ENCODE results near the gene NRIP3.
"Not testable (repeated sequence)": the region's sequence is repeated elsewhere in the genome, so short reads cannot be mapped to it uniquely, and the experiment has no call there.

The NRIP3 gene

DNA sequence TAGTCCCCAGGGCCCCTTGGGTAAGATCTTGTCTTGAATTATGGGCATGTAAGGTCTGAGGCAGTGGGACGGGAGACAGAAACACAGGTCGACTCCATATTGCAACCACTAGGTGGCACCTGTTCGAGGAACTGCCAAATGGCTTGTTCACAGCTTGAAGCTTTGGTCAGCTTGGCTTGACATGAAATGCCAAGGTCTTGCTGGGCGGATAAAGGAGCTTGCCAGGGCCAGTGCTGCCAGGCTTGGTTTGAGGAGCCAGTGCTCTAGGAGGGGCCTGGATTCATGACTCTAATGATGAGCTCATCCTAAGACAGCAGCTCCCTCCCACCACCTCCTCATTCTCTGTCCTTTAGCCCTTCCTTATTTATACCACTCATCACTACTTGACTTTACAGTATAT, 11.9 kb upstream of the NRIP3 start:
- DNase-seq: peak; percentile 51

DNA sequence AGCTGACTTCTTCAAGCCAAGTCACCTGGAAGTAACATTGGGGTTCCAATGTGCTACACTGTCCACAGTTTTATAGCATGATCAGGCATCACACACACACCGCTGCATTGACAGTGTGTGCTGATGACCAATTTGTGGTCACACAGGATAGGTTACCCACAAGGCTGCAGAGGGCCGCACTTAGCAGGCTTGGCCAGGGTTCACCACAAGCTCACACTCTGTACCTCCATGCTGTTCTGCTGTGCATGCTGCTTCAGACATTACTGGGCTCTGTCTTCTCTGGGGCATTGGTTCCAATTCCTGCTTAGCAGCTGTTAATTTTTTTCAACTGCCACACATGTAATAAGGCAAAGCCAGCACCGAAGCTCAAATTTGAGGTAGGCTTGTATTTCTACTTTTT, 11.0 kb upstream of the NRIP3 start:
- no peak for DNase-seq

DNA sequence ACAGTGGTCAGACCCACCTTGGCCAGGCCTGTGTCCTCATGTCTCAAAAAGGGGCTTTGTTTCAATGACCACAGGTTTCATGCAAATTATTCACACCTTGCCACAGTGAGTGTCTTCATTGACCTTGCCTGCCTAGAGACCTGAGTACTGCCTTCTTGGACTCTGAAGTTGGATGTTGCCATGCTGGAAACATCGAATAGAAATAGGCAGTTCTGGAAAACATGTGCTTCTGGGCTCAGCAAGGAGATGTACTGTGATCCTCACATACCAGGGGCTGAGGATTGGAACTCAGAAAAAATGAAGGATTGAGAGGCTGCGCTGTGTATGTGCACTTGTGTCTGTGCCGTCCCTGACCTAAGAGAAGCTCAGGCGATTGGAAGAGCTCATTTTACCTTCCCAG, 9.6 kb upstream of the NRIP3 start:
- no peak for DNase-seq

DNA sequence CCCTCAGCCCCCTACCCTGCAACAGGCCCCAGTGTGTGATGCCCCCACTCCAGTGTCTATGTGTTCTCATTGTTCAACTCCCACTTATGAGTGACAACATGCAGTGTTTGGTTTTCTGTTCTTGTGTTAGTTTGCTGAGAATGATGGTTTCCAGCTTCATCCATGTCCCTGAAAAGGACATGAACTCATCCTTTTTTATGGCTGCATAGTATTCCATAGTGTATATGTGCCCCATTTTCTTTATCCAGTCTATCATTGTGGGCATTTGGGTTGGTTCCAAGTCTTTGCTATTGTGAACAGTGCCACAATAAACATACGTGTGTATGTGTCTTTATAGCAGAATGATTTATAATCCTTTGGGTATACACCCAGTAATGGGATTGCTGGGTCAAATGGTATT, 5.7 kb upstream of the NRIP3 start:
- DNase-seq: not testable (repeated sequence)

DNA sequence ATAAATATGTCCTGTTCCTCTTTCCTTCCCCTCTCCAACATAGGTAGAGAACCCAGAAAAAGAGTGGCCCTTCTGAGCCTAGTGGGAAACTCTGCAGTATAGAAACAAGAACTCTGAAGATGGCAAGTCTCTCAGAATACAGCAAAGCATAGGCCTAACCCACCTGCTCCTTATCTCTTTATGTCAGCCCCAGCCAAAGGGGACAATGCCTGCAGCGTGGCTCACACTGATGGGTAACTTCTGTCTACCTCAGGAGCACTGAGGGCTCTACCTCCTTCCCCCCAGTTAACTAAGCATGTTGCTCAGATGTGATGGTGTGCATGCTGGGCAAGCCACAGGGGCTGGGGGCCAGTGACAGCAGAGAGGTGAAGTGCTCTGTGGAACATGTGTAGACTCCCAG, 4.9 kb upstream of the NRIP3 start:
- DNase-seq: no peak

DNA sequence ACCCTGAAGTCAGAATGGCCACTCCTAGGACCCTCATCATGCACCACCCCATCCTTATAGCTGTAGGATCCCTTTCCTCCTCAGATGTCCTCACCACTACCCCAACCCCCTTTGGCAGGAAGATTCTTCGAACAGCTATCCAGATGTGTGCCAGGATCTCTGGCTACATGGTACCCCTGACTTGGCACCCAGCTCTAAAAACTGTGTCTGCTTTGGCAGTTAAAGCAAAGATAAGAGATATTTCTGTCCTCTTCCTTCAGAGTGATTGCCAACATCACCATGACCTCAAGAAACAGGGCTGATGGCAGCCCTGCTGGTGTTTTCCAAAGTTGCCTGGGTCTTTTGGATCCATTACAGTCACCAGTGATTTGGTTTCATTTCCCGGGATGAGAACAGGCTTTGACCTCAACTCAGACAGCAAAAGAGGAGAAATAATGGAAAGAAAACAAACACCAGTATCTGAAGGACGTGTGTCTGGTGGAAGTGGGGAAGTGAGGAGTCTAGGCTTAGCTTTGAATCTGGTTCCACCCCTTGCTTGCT, 4.3 kb upstream of the NRIP3 start:
- DNase-seq: no peak

DNA sequence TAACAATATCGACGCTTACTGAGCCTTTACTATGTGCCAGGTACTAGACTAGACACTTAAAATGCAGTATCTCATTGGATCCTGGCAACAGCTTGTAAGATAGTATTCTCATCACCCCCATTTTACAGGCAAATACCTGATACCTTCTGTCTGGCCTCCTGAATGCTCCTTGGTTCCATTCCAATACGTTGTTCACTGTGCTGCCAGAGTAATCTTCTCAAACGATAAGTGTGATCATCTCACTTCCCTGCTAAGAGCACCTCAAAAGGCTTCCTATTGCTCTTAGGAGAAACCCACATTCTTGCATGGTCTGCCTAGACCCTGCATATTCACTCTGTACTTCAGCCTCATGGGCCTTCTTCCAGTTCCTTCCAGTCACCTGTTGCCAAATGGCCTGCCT, 1.3 kb upstream of the NRIP3 start:
- DNase-seq: no peak

DNA sequence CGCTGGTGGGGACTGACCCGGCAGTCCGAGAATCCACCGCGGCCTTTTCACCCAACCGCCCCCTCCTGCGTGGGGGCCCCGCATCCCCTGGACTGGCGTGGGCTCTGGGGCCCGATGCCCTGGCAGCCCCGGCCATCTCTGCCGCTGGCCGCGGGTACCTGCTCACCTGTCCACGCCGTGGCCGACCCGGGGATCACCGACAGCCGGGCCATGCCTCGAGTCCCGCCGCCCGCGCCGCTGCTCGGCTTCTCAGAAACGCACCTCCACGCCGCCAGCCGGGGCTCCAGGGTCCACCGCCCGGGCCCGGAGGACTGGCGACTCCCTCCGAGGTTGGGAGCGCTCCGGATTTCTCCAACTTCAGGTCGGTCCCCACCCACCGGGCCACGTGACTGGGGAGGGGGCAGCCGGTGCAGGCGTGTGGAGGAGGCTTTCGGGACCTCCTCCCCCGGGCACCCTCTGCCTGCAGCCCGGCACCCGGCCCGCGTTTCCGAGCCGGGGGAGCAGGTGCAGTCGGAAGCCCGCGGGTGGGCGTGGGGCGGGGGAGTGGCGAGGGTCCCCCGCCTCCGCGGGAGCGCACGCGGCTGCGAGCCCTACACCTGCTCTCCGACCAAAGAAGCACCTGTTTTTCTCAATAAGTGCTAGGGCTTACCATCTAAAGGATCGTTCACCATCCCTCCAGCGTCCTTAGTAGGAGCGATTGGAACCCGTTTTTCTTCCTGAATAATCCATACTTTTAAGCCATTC, 554 bp upstream of the NRIP3 start:
- DNase-seq: no peak

DNA sequence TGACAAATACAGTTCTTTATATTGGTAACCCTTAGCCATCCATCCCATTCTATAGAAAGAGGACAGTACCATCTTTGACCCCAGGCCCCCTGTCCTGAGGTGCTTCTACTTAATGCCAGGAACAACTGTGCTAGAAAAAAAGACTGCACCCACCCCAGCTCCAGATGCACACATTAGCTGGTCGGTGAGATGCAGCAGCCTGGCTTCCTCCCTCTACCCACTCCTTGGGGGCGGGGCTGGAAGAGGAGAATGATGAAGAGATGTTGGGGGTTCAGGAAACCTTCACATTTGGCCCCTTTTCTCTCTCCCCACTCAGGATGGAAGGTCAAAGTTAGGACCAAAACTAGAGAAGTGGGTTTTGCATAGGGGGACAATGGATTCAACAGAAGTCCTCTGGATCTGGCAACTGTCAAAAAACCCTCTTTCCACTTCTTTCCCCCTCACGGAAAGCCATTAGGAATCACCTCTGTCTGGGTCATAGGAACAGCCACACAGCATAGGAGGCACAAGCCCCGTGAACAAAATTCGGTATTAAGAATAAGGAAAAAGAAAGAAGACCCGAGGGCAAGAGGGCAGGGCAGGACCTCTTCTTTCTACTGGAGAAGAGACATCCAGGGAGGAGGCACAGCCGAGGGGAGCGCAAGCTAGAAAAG, 755 bp downstream of the NRIP3 start:
- no peak for DNase-seq

DNA sequence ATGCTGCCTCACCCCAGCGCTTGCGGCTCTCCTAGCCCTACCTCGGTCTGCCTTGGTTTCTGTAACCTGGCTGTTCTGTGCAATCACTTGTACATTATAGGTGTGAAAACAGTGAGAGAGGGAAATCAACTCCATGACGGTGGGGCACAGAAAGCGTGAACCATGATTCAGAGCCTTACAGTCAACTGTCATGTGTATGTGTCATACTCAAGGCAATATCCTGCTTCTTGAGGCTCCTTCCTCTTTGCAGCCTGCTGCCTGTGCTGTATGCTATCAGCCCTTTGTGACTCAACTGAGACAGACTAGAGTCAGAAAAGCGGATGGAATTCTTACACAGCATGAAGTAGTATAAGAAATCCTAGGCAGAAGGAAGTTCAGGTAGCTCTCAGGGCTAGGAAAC, 2.1 kb downstream of the NRIP3 start:
- DNase-seq: no peak

DNA sequence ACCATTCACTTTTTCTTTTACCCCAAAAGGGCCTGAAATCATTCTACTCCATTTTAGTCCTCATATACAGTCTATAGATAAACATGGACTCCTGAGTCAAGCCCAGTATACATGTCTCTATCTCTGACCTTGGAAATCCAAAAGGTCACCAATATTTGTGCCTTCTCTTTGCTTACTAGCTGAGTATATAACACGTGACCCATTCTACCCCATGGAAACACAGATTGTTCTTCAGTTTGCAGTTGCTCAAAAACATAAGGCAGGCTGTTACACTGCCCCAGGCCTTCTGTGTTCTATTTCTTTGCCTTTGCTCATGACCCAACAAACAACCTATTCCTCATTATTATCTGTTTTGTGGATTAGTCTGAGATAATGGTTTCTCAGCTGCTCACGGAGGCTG, 5.8 kb downstream of the NRIP3 start:
- DNase-seq: no peak

DNA sequence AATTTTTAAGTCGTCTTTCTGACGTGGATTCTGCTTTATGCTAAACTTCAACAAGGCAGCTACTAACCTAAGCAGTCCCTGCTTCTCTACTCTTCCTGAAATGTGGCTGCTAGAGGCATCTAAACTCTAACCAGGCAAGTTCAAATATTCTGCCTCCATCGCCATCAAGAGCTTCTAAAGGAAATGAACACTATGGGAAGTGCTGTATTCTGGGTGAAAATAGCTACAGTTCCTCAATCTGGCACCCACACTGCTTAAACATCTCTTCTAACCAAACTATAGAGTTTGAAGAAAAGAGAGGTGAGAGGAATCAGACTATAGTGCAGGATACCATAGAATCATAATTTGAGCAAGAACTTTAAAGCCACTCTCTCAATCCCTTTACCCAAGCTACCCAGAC, 6.3 kb downstream of the NRIP3 start:
- DNase-seq: no peak

DNA sequence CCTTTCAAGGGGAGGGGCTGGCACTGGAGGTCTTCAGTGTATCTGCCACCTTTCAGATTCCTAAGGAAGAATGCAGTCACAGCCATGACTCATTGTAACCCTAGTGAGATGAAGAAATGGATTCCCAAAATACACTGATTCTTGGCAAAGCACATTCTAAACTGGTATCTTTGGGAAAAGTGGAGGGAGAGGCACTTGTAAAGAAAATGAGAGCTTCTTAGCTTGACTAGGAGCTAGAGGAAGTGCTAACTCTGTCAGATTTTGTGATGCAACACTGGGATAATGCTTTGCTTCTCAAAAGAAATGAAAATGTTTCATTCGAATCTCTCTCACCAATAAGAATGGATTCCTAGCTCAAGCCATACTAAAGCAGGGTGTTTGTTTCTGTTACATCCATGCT, 14.3 kb downstream of the NRIP3 start:
- DNase-seq: no peak

DNA sequence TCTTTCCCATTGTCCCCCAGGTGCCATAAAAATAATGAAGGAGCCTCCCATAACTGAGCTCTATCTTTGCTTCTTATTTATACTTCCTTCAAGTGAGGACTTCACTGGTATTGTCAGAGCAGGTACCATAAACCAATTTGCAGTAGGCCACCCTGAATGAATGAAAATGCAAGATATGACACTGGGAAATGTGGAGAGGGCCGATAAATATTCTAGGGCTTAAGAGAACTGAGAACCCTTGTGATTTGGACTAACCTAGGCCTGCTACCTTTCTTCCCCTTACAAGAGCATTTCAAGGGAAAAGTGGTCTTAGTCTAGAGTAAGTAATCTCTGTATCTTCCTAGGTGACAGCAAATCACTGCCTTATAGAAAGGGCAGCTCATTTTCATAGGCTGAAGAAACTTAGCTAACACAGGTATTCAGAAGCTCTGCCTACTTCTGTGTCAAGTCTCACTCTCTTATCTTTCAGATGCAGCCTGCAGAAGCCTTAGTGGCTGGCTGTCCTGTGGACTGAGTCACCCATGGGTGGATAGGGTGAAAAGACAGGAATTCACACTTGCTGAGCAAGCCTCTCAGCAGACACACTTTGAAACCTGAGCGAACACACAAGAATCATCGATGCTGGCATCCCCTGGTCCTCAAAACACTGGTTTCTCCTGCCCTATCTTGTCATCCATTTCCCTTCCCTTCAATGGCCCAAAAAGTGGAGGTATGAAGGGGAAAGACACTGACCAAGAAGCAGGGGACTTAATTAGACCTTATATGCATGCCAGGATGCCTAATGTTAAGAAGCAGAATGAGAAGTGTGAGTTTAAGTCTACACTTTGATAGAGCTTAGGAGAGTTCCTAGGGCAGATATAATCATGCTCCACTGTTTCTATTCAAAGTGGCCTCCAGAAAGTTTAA, 15.2 kb downstream of the NRIP3 start:
- no peak for DNase-seq

DNA sequence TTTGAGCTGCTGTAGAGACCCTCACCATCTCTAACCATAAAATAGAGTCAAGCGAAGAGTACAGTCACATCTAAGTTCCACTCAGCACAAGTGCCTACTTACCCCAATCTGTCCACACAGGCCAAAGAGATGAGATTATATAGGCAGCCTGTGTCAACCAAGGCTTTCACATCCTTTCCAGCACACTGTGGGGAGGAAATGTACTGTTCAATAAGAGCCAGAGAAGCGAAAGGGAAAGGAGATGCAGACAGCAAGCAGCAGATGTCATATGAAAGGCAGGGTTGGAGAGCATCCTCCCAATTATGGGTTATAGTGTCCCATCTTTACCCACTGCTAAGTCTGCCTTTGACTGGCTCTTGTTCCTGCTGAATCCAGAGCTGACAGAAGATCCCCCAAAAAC, 16.4 kb downstream of the NRIP3 start:
- no peak for DNase-seq

DNA sequence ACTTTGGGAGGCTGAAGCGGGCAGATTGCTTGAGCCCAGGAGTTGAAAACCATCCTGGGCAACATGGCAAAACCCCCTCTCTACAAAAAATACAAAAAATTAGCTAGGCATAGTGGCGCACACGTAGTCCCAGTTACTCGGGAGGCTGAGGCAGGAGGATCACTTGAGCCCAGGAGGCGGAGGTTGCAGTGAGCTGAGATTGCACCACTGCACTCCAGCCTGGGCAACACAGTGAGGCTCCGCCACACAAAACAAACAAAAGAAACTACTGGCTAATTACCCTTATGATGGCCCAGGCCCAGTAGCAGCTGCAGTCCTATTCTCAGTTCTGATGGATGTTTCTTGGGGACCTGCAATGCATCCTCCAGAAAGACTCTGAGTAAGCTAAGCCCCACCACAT, 17.0 kb downstream of the NRIP3 start:
- DNase-seq: not testable (repeated sequence)

DNA sequence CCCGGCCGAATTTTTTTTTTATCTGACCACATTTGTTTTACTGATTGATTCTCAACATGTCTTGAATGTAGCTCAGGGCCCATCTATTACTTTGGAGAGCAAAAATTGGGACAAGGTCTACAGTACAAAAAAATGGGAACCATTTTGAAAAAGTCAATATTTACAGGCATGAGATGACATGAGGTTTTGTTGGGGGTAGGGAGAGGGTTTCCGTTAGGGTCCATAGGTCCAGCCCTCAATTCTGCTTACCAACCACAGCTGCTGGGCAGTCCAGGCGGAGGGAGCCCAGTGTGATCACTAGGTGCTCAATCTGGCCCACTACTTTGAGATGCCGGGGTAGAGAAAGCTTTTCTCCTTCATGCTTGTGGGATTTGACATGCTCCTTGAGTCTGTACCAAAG, 18.3 kb downstream of the NRIP3 start:
- DNase-seq: no peak

DNA sequence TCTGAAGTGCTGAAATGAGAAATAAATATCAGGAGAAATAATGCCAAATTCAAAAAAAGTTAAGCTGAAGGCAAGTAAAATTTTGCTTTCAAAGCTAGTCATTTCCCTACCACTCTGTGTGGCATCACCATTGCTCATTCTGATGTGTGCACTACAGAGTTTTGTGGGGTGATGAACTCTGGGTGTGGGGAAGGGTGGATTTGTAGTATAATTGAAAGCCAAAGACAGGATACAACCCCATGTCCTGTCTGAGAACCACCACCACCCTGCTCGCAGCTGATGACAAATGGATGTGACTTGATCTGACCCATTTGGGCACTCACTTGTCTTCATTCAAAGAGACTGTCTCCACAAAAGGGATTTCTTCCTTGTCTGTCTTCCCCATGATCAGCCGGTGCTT, 20.2 kb downstream of the NRIP3 start:
- DNase-seq: no peak

DNA sequence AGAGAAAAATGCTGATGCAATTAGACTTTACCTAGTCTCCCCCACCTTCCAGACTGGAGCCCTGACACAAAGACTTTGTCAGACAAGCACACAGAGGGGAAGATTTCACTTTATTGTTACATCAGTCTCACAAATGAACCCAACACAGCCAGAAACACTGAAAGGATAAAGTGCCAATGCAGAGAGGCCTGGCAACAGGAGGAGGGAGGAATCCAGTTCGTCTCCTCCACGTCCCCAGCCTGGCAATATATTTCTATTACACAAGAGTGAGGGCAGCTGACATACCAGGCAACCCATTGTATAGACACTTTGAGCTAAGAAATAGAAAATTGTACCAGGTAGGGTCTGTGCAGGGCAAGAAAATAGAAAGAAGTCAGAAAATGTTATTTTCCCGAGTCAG, 23.3 kb downstream of the NRIP3 start:
- no peak for DNase-seq

DNA sequence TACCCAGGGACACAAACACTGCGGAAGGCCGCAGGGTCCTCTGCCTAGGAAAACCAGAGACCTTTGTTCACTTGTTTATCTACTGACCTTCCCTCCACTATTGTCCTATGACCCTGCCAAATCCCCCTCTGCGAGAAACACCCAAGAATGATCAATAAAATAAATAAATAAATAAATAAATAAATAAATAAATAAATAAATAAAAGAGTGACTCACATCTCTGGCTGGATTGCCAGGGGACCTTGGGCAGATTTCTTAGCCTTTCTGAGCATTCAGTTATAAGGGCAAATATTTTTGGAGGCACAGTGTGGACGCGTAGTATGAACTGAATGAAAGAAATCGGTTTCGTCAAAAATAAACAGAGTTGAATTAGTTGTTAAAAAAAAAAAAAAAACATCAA, 24.4 kb downstream of the NRIP3 start:
- not testable (repeated sequence) for DNase-seq

DNA sequence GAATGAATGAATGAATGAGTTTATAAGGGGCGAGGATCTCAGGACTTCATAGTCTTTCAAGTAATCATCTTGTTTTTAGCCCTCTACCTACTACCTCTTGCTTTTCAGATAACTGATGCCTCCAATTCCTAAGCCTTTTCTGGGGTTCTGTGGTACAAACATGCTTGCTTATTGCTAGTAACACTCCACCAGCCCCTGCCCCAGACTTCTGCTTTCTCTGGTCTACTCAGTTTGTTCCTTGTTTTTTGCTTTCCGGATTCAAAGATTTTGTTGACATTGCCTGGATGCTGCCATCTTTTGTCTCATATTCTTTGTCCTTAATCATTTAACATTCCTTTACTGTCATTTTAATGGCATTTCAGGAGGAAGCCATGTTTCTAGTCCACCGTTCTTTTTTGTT, 30.7 kb downstream of the NRIP3 start:
- DNase-seq: no peak

DNA sequence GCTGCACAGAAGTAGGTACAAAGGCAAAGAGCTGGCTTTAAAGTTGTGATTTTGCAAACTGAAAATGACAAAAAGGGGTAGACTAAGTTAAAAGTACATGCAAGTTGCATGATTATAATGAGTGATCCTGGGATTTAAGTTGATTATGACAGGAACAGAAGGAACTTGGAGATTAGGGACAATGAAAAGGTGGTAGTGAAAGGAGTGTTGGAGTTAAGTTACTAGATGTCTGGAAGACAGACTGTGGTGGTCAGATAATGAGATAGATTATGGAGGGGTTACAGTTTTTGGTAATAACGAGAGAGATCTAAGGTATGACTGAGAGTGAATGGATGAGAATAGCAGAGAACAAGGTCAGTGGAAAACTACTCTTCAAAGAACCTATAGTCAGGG, 31.9 kb downstream of the NRIP3 start:
- DNase-seq: no peak

DNA sequence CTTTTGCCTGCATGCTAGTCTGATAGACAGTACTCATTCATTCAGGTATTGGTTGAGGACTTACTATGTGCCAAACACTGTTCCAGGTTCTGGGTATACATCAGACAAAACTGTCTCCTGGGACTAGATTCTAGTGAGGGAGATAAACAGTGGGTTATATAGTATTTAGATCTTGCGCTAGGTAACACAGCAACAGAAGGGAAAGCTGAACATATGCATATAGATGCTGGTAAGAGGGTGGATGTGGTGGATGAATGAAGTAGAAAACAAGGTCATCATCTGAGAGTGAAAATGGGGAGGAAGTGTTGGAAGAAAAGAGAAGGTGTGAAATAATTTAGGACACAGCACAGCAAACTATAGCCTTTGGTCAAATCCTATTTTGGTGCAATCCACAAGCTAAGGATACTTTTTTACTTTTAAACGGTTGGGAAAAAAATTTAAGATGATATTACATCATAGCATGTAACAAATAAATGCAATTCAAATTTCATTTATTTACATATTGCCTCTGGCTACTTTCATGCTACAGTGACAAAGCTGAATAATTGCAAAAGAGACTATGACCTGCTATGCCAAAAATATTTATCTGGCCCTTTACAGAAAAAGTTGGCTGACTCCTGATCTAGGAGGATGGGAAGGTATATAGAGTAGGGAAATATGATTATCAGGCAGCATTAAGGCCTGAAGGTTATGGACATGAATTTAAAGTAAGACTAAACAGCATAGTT, 32.4 kb downstream of the NRIP3 start:
- no peak for DNase-seq

Measured in NCI-H187 treated with DMSO at 0.1 percent for 48 hours (cell line).